Measurements from ENCODE around the gene TIMM10. TPM values are rescaled to one million over a fixed set of nuclear protein-coding genes. Genes with fewer than 3 reads are reported as not detected.

Gene TIMM10
- total RNA-seq, 1 experiment from 2014 or later, result 80.3 TPM

- peak overlapping the region; percentile 83 for H3K4me3 Mint-ChIP-seq (ENCODE audit: unreplicated experiment)
- ChIA-PET POLR2A (interaction anchor here (1.0 to 1.3 kb wide), 3 partner anchors 56 to 202 kb away, joined by 3 to 5 read pairs (median 3); no protein-coding TSS in a partner anchor), CTCF (interaction anchor here (0.6 to 7.1 kb wide), 6 partner anchors 13 to 230 kb away, joined by 3 to 70 read pairs (median 6); no protein-coding TSS in a partner anchor)
- H3K27me3 Mint-ChIP-seq (ENCODE audit: insufficient read depth, unreplicated experiment), result no peaks in the 10 kb centered on the region
- intact Hi-C loops (cut with micrococcal nuclease), result no loop called here
- H3K36me3 Mint-ChIP-seq (ENCODE audit: insufficient read depth, unreplicated experiment), result no peaks in the 10 kb centered on the region
- H3K4me1 Mint-ChIP-seq (ENCODE audit: insufficient read depth, unreplicated experiment), result no peaks in the 10 kb centered on the region
- H3K27ac Mint-ChIP-seq (ENCODE audit: low read depth, unreplicated experiment), result no peak overlapping the region
- no peak for TF ChIP-seq CTCF (IDR thresholded peaks at IDR 0.05; ENCODE audit: unreplicated experiment)
- no peak for DNase-seq (ENCODE audit: unreplicated experiment)
- H3K9me3 Mint-ChIP-seq (ENCODE audit: unreplicated experiment), result no peaks in the 10 kb centered on the region
- no TSS peak for BruUV-seq (replicated peaks)
Measured at GRCh38 chr11:57513911-57514537, 16.5 kb downstream of the TIMM10 start.

GRCh38 chr11:57513452-57513795, 17.1 kb downstream of the TIMM10 start:
- Mint-ChIP-seq H3K27me3 (ENCODE audit: insufficient read depth, unreplicated experiment) (no peaks in the 10 kb centered on the region), H3K4me3 (ENCODE audit: unreplicated experiment) (no peak overlapping the region), H3K36me3 (ENCODE audit: insufficient read depth, unreplicated experiment) (no peaks in the 10 kb centered on the region), H3K9me3 (ENCODE audit: unreplicated experiment) (no peaks in the 10 kb centered on the region), H3K27ac (ENCODE audit: low read depth, unreplicated experiment) (no peak overlapping the region), H3K4me1 (ENCODE audit: insufficient read depth, unreplicated experiment) (no peaks in the 10 kb centered on the region)
- TF ChIP-seq CTCF (IDR thresholded peaks at IDR 0.05; ENCODE audit: unreplicated experiment), result no peak
- POLR2A ChIA-PET, result interaction anchor here (0.9 kb wide), 1 partner anchor 187 kb away, joined by 3 read pairs; no protein-coding TSS in a partner anchor
- CTCF ChIA-PET, result interaction anchor here (1.6 to 7.1 kb wide), 3 partner anchors 14 to 56 kb away, joined by 7 to 70 read pairs (median 32); no protein-coding TSS in a partner anchor
- BruUV-seq (replicated peaks), result no TSS peak
- no peak for DNase-seq (ENCODE audit: unreplicated experiment)
- intact Hi-C loops (cut with micrococcal nuclease), result no loop called here

- ChIA-PET POLR2A (interaction anchor here (0.9 kb wide), 1 partner anchor 186 kb away, joined by 3 read pairs; no protein-coding TSS in a partner anchor), CTCF (interaction anchor here (1.6 to 7.1 kb wide), 3 partner anchors 14 to 55 kb away, joined by 7 to 70 read pairs (median 32); no protein-coding TSS in a partner anchor)
- Mint-ChIP-seq H3K4me1 (ENCODE audit: insufficient read depth, unreplicated experiment) (no peaks in the 10 kb centered on the region), H3K36me3 (ENCODE audit: insufficient read depth, unreplicated experiment) (no peaks in the 10 kb centered on the region), H3K4me3 (ENCODE audit: unreplicated experiment) (no peak overlapping the region), H3K9me3 (ENCODE audit: unreplicated experiment) (no peaks in the 10 kb centered on the region), H3K27me3 (ENCODE audit: insufficient read depth, unreplicated experiment) (no peaks in the 10 kb centered on the region), H3K27ac (ENCODE audit: low read depth, unreplicated experiment) (no peak overlapping the region)
- intact Hi-C loops (cut with micrococcal nuclease), result no loop called here
- no peak for TF ChIP-seq CTCF (IDR thresholded peaks at IDR 0.05; ENCODE audit: unreplicated experiment)
- no peak for DNase-seq (ENCODE audit: unreplicated experiment)
- no TSS peak for BruUV-seq (replicated peaks)
Measured at GRCh38 chr11:57512646-57513451, 17.7 kb downstream of the TIMM10 start.

GRCh38 chr11:57511741-57512430, 18.7 kb downstream of the TIMM10 start:
- no peaks in the 10 kb centered on the region for H3K27me3 Mint-ChIP-seq (ENCODE audit: insufficient read depth, unreplicated experiment)
- ChIA-PET CTCF (interaction anchor here (0.7 to 2.6 kb wide), 6 partner anchors 8 to 413 kb away, joined by 3 to 21 read pairs (median 7); no protein-coding TSS in a partner anchor), POLR2A (no interaction called here)
- no TSS peak for BruUV-seq (replicated peaks)
- no peak overlapping the region for H3K27ac Mint-ChIP-seq (ENCODE audit: low read depth, unreplicated experiment)
- H3K9me3 Mint-ChIP-seq (ENCODE audit: unreplicated experiment), result no peaks in the 10 kb centered on the region
- DNase-seq (ENCODE audit: unreplicated experiment), result no peak
- intact Hi-C loops (cut with micrococcal nuclease), result no loop called here
- no peak overlapping the region for H3K4me3 Mint-ChIP-seq (ENCODE audit: unreplicated experiment)
- H3K4me1 Mint-ChIP-seq (ENCODE audit: insufficient read depth, unreplicated experiment), result no peaks in the 10 kb centered on the region
- H3K36me3 Mint-ChIP-seq (ENCODE audit: insufficient read depth, unreplicated experiment), result no peaks in the 10 kb centered on the region
- TF ChIP-seq CTCF (IDR thresholded peaks at IDR 0.05; ENCODE audit: unreplicated experiment), result no peak

Measured in MCF 10A (cell line).